Measurements from ENCODE around the gene LRRC70.
"Not testable (repeated sequence)": the region's sequence is repeated elsewhere in the genome, so short reads cannot be mapped to it uniquely, and the experiment has no call there.

The LRRC70 gene

DNA sequence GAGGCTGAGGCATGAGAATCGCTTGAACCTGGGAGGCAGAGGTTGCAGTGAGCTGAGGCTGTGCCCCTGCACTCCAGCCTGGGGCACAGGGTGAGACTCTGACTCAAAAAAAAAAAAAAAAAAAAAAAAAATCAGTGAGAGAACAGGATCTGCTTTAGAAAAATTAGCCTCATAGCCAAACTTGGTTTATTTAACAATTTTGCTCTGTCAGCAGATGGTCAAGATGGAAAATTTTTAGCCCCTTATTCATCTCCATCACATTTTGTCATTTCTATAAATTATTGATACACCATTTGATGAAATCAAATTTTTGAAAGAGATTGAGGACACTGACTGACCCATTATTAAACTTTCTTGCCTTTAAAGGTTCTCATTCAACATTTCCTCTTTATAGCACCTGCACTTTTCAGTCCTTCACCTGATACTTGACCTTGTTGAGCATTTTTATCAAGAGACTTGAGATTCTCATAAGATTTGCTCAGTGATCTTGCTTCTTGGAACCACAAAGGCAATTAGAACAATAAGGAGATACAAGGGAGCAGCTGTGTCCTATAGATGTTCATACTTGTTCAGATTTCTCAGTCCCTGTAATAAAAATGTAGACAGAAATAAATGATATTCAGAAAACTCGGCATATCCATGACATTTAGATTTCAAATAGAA is 38.1 kb downstream of the LRRC70 start:
- H3K79me2 ChIP-seq = no peaks in the 10 kb centered on the region
- H3K27ac ChIP-seq = no peak overlapping the region
- no peak overlapping the region for H3K9ac ChIP-seq
- no peaks in the 10 kb centered on the region for H3K4me1 ChIP-seq
- H2AFZ ChIP-seq = no peak overlapping the region
- TF ChIP-seq, protein P1, sequence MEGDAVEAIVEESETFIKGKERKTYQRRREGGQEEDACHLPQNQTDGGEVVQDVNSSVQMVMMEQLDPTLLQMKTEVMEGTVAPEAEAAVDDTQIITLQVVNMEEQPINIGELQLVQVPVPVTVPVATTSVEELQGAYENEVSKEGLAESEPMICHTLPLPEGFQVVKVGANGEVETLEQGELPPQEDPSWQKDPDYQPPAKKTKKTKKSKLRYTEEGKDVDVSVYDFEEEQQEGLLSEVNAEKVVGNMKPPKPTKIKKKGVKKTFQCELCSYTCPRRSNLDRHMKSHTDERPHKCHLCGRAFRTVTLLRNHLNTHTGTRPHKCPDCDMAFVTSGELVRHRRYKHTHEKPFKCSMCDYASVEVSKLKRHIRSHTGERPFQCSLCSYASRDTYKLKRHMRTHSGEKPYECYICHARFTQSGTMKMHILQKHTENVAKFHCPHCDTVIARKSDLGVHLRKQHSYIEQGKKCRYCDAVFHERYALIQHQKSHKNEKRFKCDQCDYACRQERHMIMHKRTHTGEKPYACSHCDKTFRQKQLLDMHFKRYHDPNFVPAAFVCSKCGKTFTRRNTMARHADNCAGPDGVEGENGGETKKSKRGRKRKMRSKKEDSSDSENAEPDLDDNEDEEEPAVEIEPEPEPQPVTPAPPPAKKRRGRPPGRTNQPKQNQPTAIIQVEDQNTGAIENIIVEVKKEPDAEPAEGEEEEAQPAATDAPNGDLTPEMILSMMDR (IDR thresholded peaks at IDR 0.05) = no peak
- no peaks in the 10 kb centered on the region for H3K36me3 ChIP-seq (ENCODE audit: control insufficient read depth, insufficient read depth, low read length)
- no peak overlapping the region for H3K4me2 ChIP-seq (ENCODE audit: low read length)
- H3K9me3 ChIP-seq (ENCODE audit: control insufficient read depth, low read length) = no peaks in the 10 kb centered on the region
- H3K27me3 ChIP-seq (ENCODE audit: control insufficient read depth, insufficient read depth, low read length) = no peaks in the 10 kb centered on the region
- no peak overlapping the region for H3K4me3 ChIP-seq (ENCODE audit: low read depth, low read length)

DNA sequence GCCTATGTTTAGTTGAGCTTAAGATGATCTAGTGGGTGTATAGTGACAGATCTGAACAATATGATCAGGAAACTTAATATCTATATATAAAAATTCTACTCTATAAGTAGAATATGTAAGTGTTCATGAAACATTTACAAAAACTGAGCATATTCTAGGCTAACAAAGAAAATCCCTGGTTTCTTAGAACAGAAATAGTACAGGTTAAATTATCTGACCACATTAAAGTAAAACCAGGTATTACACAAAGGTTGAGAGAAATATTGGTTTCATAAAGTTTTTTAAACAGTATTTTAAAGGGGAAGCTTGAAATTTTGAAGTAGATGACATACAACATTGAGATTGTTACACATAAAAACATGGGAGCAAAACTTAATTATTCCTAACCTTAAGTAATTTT is 39.3 kb downstream of the LRRC70 start:
- TF ChIP-seq, protein P1 (IDR thresholded peaks at IDR 0.05) = no peak
- H3K4me3 ChIP-seq (ENCODE audit: low read depth, low read length) = no peak overlapping the region
- no peaks in the 10 kb centered on the region for H3K4me1 ChIP-seq
- H3K4me2 ChIP-seq (ENCODE audit: low read length) = no peak overlapping the region
- no peak overlapping the region for H2AFZ ChIP-seq
- no peaks in the 10 kb centered on the region for H3K36me3 ChIP-seq (ENCODE audit: control insufficient read depth, insufficient read depth, low read length)
- H3K27me3 ChIP-seq (ENCODE audit: control insufficient read depth, insufficient read depth, low read length) = no peaks in the 10 kb centered on the region
- H3K9ac ChIP-seq = no peak overlapping the region
- no peaks in the 10 kb centered on the region for H3K9me3 ChIP-seq (ENCODE audit: control insufficient read depth, low read length)
- no peak overlapping the region for H3K27ac ChIP-seq
- no peaks in the 10 kb centered on the region for H3K79me2 ChIP-seq

DNA sequence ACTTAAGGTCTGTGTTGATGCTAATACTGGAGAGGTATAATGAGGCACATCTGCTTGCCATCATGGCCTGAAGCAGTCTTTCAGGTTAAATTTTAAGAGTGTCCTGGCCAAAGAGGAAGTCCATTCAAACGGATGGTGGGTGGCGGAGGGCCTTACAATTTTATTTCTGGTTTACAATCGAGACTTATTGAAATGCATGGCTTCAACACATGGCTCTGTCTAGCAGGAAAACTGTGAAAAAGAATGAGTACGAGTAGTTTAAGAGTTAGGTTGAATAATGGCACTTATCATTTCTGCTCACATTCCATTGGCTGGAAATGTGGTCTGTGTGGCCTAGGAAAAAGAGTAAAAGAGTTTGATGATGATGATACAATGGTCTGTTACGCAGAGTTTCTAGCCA is 42.1 kb downstream of the LRRC70 start:
- no peak overlapping the region for H2AFZ ChIP-seq
- no peak overlapping the region for H3K4me3 ChIP-seq (ENCODE audit: low read depth, low read length)
- no peaks in the 10 kb centered on the region for H3K4me1 ChIP-seq
- no peaks in the 10 kb centered on the region for H3K36me3 ChIP-seq (ENCODE audit: control insufficient read depth, insufficient read depth, low read length)
- H3K9me3 ChIP-seq (ENCODE audit: control insufficient read depth, low read length) = no peaks in the 10 kb centered on the region
- no peak overlapping the region for H3K9ac ChIP-seq
- no peaks in the 10 kb centered on the region for H3K79me2 ChIP-seq
- no peaks in the 10 kb centered on the region for H3K27me3 ChIP-seq (ENCODE audit: control insufficient read depth, insufficient read depth, low read length)
- H3K4me2 ChIP-seq (ENCODE audit: low read length) = no peak overlapping the region
- no peak overlapping the region for H3K27ac ChIP-seq
- TF ChIP-seq, protein P1 (IDR thresholded peaks at IDR 0.05) = no peak

DNA sequence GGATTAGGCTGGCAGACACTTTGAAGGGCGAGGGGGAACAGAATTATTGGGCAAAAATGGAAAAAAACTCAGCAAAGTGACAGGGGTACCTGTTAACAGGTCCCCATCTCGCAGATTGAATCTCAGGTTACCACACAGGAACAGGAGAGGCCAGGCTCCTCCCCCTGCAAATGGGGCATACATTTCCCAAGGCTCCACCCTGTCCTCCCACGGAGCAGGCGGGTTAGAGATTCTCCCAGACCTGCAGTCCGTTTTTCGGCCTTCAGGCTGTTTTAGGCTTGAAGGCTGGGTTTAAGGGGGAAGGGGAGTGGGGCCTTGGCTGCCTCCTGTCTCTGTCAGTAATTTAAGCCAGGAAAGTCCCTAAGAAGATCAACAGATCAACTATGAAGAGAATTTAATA is 42.7 kb downstream of the LRRC70 start:
- no peak overlapping the region for H3K4me3 ChIP-seq (ENCODE audit: low read depth, low read length)
- no peak overlapping the region for H3K9ac ChIP-seq
- TF ChIP-seq, protein P1 (IDR thresholded peaks at IDR 0.05) = no peak
- no peak overlapping the region for H3K4me2 ChIP-seq (ENCODE audit: low read length)
- H3K27ac ChIP-seq = no peak overlapping the region
- H3K79me2 ChIP-seq = no peaks in the 10 kb centered on the region
- no peaks in the 10 kb centered on the region for H3K9me3 ChIP-seq (ENCODE audit: control insufficient read depth, low read length)
- H3K27me3 ChIP-seq (ENCODE audit: control insufficient read depth, insufficient read depth, low read length) = no peaks in the 10 kb centered on the region
- H3K36me3 ChIP-seq (ENCODE audit: control insufficient read depth, insufficient read depth, low read length) = no peaks in the 10 kb centered on the region
- no peaks in the 10 kb centered on the region for H3K4me1 ChIP-seq
- no peak overlapping the region for H2AFZ ChIP-seq

DNA sequence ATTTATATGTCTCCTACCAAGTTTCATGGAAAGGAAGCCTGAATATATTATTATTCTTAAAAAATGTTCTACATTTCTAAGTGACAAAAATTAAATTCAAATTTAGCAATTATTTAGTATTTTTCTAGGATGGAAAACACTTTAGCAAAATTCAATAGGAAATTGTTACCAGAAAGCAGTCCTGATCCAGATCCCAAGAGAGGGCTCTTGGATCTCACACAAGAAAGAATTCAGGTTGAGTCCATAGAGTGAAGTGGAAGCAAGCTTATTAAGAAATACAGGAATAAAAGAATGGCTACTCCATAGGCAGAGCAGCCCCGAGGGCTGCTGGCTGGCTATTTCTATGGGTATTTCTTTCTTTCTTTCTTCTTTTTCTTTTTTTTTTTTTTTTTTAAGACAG is 44.7 kb downstream of the LRRC70 start:
- Histone ChIP-seq H3K4me3 (ENCODE audit: low read depth, low read length) (no peak overlapping the region), H3K4me1 (no peaks in the 10 kb centered on the region)

DNA sequence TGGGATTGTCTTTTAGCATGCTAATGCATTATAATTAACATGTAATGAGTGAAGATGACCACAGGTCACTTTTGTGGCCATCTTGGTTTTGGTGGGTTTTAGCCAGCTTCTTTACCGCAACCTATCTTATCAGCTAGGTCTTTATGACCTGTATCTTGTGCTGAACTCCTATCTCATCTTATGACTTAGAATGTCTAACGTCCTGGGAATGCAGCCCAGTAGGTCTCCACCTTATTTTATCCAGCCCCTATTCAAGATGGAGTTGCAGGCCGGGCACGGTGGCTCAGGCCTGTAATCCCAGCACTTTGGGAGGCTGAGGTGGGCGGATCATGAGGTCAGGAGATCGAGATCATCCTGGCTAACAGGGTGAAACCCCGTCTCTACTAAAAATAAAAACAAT is 45.8 kb downstream of the LRRC70 start:
- H3K27ac ChIP-seq; H3K36me3 ChIP-seq (ENCODE audit: control insufficient read depth, insufficient read depth, low read length); H3K4me2 ChIP-seq (ENCODE audit: low read length); H3K79me2 ChIP-seq; H3K9ac ChIP-seq; H3K4me1 ChIP-seq; H3K9me3 ChIP-seq (ENCODE audit: control insufficient read depth, low read length); H3K27me3 ChIP-seq (ENCODE audit: control insufficient read depth, insufficient read depth, low read length); H3K4me3 ChIP-seq (ENCODE audit: low read depth, low read length); H2AFZ ChIP-seq: not testable (repeated sequence)

More for the DNA sequence above, 44.7 kb downstream of the LRRC70 start:
- Histone ChIP-seq H3K9me3 (ENCODE audit: control insufficient read depth, low read length) (no peaks in the 10 kb centered on the region), H3K79me2 (no peaks in the 10 kb centered on the region), H3K9ac (no peak overlapping the region), H3K27me3 (ENCODE audit: control insufficient read depth, insufficient read depth, low read length) (no peaks in the 10 kb centered on the region), H3K36me3 (ENCODE audit: control insufficient read depth, insufficient read depth, low read length) (no peaks in the 10 kb centered on the region), H3K4me2 (ENCODE audit: low read length) (no peak overlapping the region), H3K27ac (no peak overlapping the region), H2AFZ (no peak overlapping the region)
- TF ChIP-seq, protein P1 (IDR thresholded peaks at IDR 0.05) = no peak

All from parathyroid adenoma (tissue), 2 donors.